Fibroblast of peridontal ligament (primary cell): ENCODE results near the gene HRH2.

Experiments used
- DNase-seq: peaks from one replicate; pipeline ENCODE4 v3.0.0-alpha.2; 2010; ENCODE audit errors: extremely low read depth

The HRH2 gene

DNA sequence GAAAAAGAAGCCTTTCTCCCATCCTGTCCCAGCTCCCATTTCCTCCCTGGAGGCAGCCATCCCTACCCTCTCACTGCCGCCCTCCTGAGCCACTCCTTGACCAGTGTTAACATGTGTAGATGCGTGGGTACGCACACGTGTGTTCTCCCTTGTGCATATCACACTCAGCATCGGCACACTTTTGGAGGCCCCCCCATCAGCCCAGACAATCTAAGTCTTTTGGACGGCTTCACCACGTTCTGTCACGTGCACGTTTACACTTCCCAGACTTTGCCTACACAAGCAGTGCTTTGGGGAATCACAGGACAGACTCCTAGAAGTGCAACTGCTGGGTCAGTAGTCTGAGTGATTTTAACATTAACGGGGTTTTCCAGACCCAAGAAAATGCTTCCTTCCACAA lies 18.0 kb downstream of the HRH2 start:
- no peak for DNase-seq

- DNase-seq: no peak
Observed at GRCh38 chr5:175677571-175677970, 19.7 kb downstream of the HRH2 start.

- DNase-seq: no peak
Observed at GRCh38 chr5:175678074-175678473, 20.2 kb downstream of the HRH2 start.

- DNase-seq: no peak
Observed at GRCh38 chr5:175679411-175679810, 21.5 kb downstream of the HRH2 start.

- DNase-seq: no peak
Observed at GRCh38 chr5:175680020-175680419, 22.1 kb downstream of the HRH2 start.

DNA sequence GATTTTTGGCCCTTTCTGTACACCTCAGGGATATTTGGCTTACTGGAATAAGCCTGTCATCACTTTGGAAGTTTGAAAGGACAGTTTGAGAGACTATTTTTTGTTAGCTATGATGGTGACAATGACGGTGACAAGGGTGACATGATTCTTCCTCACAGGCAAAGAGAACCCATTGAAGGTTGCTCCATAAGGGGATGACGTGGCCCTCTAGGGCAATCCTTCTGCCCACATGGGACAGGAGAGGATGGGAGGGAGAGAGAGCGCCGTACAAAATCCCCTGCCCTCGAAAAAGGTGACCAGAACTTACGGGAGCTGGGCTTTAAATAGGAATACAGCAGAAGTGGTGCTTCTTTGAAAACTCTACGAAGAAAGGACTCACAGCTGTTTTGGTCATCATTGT lies 22.6 kb downstream of the HRH2 start:
- DNase-seq: no peak

DNA sequence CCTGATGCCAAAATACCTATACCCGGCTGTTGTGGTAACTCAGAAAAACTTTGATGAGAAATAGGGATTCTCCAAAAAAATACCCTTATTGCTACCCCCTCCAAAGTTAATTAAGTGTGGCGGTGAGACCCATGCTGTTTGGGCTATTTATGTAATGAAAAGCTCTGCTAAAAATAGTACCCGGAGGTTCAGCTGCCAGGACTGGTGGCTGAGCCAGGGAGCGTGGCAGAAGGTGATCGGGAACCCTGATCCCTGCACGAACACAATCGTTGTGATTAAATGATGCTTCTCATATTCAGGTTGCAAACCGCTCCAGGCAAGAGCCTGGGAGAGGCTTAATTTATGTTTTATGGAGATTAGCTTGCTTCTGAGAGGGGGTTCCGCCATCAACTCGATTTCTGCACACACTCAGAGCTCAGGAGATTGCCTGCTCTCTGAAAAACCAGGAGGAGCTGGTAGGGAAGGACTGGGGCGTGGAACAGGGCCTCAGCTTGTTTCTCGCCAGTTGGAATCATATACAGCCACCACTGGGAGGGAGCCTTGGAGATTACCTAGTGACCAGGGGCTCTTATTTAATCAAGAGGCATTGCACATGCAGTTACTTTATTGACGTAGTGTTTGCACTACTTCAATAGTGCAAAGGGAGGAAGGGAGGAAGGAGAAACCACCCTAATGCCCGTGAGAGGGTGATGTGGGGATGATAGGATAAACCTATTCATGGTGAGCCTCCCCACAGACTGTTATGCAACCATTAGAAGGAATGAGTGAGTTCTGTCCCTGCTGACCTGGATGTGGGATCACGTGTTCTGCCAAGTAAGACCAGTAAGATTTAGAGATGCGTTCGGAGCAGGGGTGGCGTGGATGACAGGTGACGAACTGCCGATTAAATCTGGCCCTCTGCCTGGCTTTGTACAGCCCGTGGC lies 23.4 kb downstream of the HRH2 start:
- DNase-seq: no peak

DNA sequence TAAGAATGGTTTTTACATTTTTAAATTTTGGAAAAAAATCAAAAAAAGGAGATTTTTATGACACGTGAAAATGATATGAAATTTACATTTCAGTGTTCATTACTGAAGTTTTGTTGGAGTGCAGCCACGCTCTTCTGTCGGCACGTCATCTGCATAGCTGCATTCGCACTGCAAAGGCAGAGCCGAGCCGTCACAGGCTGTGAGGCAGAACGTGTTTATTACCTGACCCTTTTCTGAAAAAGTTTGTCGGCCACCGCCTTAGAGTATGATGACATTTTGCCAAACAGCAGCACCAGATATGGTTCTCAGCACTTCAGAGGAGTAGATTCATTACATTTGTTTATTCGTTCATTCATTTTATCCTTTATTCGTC lies 24.1 kb downstream of the HRH2 start:
- no peak for DNase-seq

- DNase-seq: no peak
Observed at GRCh38 chr5:175682664-175683063, 24.8 kb downstream of the HRH2 start.

GRCh38 chr5:175683231-175683630 lies 25.4 kb downstream of the HRH2 start:
- DNase-seq: no peak

DNA sequence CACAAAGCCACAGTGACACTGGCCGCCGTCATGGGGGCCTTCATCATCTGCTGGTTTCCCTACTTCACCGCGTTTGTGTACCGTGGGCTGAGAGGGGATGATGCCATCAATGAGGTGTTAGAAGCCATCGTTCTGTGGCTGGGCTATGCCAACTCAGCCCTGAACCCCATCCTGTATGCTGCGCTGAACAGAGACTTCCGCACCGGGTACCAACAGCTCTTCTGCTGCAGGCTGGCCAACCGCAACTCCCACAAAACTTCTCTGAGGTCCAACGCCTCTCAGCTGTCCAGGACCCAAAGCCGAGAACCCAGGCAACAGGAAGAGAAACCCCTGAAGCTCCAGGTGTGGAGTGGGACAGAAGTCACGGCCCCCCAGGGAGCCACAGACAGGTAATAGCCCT lies 26.1 kb downstream of the HRH2 start:
- no peak for DNase-seq

DNA sequence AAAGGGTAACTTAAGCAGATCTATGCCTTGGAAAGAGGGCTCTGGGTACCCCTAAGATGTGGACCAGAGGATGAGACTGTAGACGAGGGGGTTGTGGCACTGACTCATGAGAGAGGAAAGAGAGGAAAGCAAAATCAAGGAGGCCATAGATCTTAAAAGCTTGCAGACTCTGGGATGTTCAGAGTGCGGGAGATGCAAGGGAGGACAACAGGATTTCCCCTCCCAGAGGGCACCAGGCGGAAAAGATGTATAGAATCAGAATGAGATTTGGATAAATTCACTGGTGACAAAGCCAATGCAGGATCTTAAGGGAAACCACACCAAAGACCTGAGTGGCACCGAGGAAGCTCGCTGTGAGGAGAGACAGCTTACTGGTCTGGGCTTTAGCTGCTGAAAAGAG lies 27.1 kb downstream of the HRH2 start:
- DNase-seq: no peak

GRCh38 chr5:175685701-175686350 lies 28.0 kb downstream of the HRH2 start:
- no peak for DNase-seq

DNA sequence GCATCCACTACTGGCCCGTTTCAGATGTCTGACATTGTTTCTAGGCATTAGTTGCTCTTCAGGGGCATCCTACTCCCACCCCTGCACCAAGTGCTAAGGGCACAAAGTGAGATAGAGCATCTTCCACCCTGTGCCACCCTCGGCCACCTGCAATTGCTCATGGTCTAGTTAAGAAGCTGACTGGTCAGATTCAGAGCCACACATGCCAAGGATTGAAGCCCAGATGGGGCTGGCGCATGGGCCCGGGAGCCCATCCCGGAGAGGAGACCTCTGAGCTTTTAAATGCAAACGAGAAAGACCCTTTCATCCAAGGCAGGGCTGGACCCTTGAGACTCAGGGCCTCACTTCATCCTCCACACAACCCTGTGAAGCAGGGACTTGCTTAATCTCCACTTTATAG lies 28.5 kb downstream of the HRH2 start:
- DNase-seq: no peak

- no peak for DNase-seq
Observed at GRCh38 chr5:175686826-175687225, 29.0 kb downstream of the HRH2 start.

- no peak for DNase-seq
Observed at GRCh38 chr5:175687231-175687701, 29.4 kb downstream of the HRH2 start.

DNA sequence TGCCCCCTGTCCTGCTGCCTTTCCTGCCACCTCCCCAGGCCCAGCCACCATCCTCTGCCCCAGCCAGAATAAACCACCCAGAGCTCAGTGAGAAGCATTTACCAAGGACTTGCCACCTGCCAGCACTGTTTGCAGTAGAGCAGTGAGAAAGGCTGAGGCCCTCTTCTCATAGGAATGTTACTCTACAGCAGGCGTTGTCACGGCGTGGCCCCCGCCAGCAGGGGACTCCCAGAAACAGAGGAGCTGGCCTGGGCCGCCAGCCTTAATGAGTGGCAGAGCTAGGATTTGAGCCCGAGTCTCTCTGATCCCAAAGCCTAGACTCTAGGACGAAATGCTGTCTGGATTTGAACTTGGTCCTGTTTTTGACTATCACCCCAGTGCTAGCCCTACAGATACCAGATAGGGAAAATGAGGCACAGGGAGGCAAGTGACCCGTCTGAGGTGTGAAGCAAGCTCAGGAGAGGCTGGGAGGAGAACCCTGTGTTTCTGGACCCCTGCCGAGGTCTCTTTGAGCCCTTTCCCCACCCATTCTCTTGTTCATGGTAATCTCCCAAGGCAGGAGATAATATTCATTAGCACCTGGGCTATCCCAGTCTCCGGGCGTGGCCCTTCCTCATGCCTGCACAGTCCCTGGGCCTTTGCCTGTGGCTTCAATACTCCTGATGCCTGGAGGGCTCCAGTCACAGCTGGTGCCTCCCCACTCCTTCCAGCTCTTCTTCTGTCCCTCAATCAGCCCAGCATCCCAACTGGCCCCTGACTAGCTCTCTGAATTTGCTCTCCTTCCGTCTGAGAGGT lies 30.7 kb downstream of the HRH2 start:
- DNase-seq: no peak

GRCh38 chr5:175689147-175689991 lies 31.5 kb downstream of the HRH2 start:
- DNase-seq: no peak

DNA sequence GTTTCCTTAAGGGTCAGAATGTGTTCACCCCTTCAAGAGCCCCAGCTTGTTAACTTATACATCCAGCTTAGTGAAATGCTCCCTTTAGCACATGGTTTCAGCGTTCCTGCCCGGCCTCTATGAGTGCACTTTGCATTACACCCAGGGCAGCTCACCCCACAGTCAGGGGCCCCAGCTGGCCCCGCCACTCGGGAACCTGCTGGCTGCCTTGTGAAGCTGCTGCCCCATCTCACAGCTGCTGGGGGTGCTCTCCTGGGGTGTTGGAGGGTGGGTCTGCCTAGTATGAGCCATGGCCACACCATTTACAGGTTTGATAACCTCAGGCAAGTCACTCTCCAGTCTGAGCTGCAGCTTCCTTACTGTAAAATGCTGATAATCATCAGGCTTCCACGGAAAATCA lies 32.2 kb downstream of the HRH2 start:
- DNase-seq: no peak

DNA sequence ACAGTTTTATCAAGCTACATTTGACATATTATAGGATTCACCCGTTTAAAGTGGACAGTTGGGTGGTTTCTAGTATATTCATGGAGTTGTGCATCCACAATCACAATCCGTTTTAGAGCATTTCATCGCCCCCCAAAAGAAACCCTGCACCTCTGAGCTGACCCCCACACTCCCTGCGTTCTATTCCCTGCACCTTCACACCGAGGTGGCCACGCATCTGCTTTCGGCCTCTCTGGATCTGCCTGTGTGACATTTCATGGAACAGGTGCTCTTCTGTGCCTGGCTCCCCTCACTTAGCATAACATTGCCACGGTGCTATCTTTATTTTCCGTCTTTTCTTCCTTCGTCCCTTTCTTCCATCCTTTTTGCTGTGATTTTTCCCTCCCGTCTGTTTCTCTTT lies 32.7 kb downstream of the HRH2 start:
- DNase-seq: no peak

- DNase-seq: no peak
Observed at GRCh38 chr5:175691761-175692160, 33.9 kb downstream of the HRH2 start.
